ENCODE measurements around the gene COL27A1. TPM values are rescaled to one million over a fixed set of nuclear protein-coding genes. Genes with fewer than 3 reads are reported as not detected.

Gene COL27A1
- total and polyA plus RNA-seq, 12 donors: 3.1 to 35.8 (median 5.1) TPM

- Histone ChIP-seq H3K27ac (no peak overlapping the region), H3K4me3 (no peak overlapping the region), H3K4me1 (peaks cover 0 to 9% (median 0%) of the 10 kb centered on the region in 9 donors), H3K27me3 (no peaks in the 10 kb centered on the region), H3K9me3 (no peaks in the 10 kb centered on the region), H3K36me3 (peaks cover 0 to 87% (median 14%) of the 10 kb centered on the region in 9 donors)
- WGBS, 2 donors: 90 to 94% methylated on average over 2 of the region's 2 CpGs
- TF ChIP-seq CTCF (IDR thresholded peaks at IDR 0.05): no peak
- intact Hi-C loops (cut with DNase I): loop anchor here in 1 of 10 donors (5.0 kb wide), 1 partner anchor 49 kb away; the partner anchor contains the start of gene AKNA
- DNase-seq: no peak
- ATAC-seq: no peak
These were observed 182.8 kb downstream of the COL27A1 start for GRCh38 chr9:114338187-114338586.

GRCh38 chr9:114339130-114339908 lies 184.0 kb downstream of the COL27A1 start:
- Histone ChIP-seq H3K9me3 (no peaks in the 10 kb centered on the region), H3K27me3 (no peaks in the 10 kb centered on the region), H3K36me3 (peaks cover 0 to 98% (median 17%) of the 10 kb centered on the region in 9 donors), H3K4me3 (no peak overlapping the region), H3K4me1 (peaks cover 0 to 9% (median 0%) of the 10 kb centered on the region in 9 donors), H3K27ac (no peak overlapping the region)
- ATAC-seq: peak in 5 of 8 donors; percentile 34 to 80 (median 48)
- 82 to 85% methylated on average over 16 of the region's 16 CpGs for WGBS, 2 donors
- intact Hi-C loops (cut with DNase I): loop anchor here in 1 of 10 donors (5.0 kb wide), 1 partner anchor 48 kb away; the partner anchor contains the start of gene AKNA
- peak in 1 of 2 donors; percentile 48 for DNase-seq
- peak; percentile 42 to 87 (median 71) for TF ChIP-seq CTCF (IDR thresholded peaks at IDR 0.05)

GRCh38 chr9:114341152-114341830 lies 186.0 kb downstream of the COL27A1 start:
- 88 to 95% methylated on average over 12 of the region's 12 CpGs for WGBS, 2 donors
- intact Hi-C loops (cut with DNase I): loop anchor here in 1 of 10 donors (5.0 kb wide), 2 partner anchors 36 to 311 kb away; no protein-coding TSS in a partner anchor
- peaks cover 0 to 9% (median 0%) of the 10 kb centered on the region in 9 donors for H3K4me1 ChIP-seq
- H3K36me3 ChIP-seq: peaks cover 0 to 100% (median 20%) of the 10 kb centered on the region in 9 donors
- H3K27ac ChIP-seq: peak overlapping the region in 1 of 10 donors; percentile 20
- no peak overlapping the region for H3K4me3 ChIP-seq
- no peaks in the 10 kb centered on the region for H3K9me3 ChIP-seq
- DNase-seq (no peak), ATAC-seq (no peak)
- H3K27me3 ChIP-seq: no peaks in the 10 kb centered on the region
- TF ChIP-seq CTCF (IDR thresholded peaks at IDR 0.05): no peak

GRCh38 chr9:114341991-114342390 lies 186.7 kb downstream of the COL27A1 start:
- H3K27me3 ChIP-seq: no peaks in the 10 kb centered on the region
- intact Hi-C loops (cut with DNase I): loop anchor here in 1 of 10 donors (5.0 kb wide), 2 partner anchors 35 to 310 kb away; no protein-coding TSS in a partner anchor
- H3K36me3 ChIP-seq: peaks cover 0 to 100% (median 26%) of the 10 kb centered on the region in 9 donors
- no peak overlapping the region for H3K27ac ChIP-seq
- 86 to 93% methylated on average over 4 of the region's 4 CpGs for WGBS, 2 donors
- ATAC-seq (no peak), DNase-seq (no peak)
- no peak for TF ChIP-seq CTCF (IDR thresholded peaks at IDR 0.05)
- peaks cover 0 to 9% (median 0%) of the 10 kb centered on the region in 9 donors for H3K4me1 ChIP-seq
- no peaks in the 10 kb centered on the region for H3K9me3 ChIP-seq
- no peak overlapping the region for H3K4me3 ChIP-seq

Measured in heart right ventricle (tissue), 16 donors.